Measurements from ENCODE around the gene MTHFS. TPM values are rescaled to one million over a fixed set of nuclear protein-coding genes. Genes with fewer than 3 reads are reported as not detected.

The MTHFS gene
- total RNA-seq, 1 experiment from 2014 or later: 48.2 TPM

- no peaks in the 10 kb centered on the region for H3K9me3 ChIP-seq
- no peaks in the 10 kb centered on the region for H3K36me3 ChIP-seq (ENCODE audit: control insufficient read depth, insufficient read depth, low read length)
- H3K4me1 ChIP-seq: no peaks in the 10 kb centered on the region
- Mint-ChIP-seq H3K4me3 (ENCODE audit: unreplicated experiment) (no peak overlapping the region), H3K27ac (ENCODE audit: unreplicated experiment) (no peak overlapping the region), H3K9me3 (ENCODE audit: unreplicated experiment) (no peaks in the 10 kb centered on the region), H3K4me1 (ENCODE audit: low read depth, unreplicated experiment) (no peaks in the 10 kb centered on the region), H3K27me3 (ENCODE audit: insufficient read depth, unreplicated experiment) (no peaks in the 10 kb centered on the region), H3K36me3 (ENCODE audit: insufficient read depth, unreplicated experiment) (no peaks in the 10 kb centered on the region)
- no TSS peak for BruUV-seq (replicated peaks)
- ChIA-PET CTCF (no interaction called here), POLR2A (interaction anchor here (0.7 kb wide), 1 partner anchor 68 kb away, joined by 4 read pairs; no protein-coding TSS in a partner anchor)
- DNase-seq: no peak
- no peak for TF ChIP-seq CTCF (IDR thresholded peaks at IDR 0.05; ENCODE audit: insufficient read depth in 1 of 2, low read depth in 1 of 2, low read length in 1 of 2, severe bottlenecking in 1 of 2, unreplicated experiment in 1 of 2)
- intact Hi-C loops (cut with micrococcal nuclease; ENCODE audit: unreplicated experiment): no loop called here
- H3K27me3 ChIP-seq (replicated peaks; ENCODE audit: control insufficient read depth, insufficient read depth, low read length): no peaks in the 10 kb centered on the region
- H3K4me3 ChIP-seq (ENCODE audit: low read depth, low read length): no peak overlapping the region
These were observed 85.1 kb downstream of the MTHFS start for GRCh38 chr15:79811406-79812405.

- no peak for TF ChIP-seq CTCF (IDR thresholded peaks at IDR 0.05; ENCODE audit: insufficient read depth in 1 of 2, low read depth in 1 of 2, low read length in 1 of 2, severe bottlenecking in 1 of 2, unreplicated experiment in 1 of 2)
- Mint-ChIP-seq H3K27me3 (ENCODE audit: insufficient read depth, unreplicated experiment) (no peaks in the 10 kb centered on the region), H3K4me1 (ENCODE audit: low read depth, unreplicated experiment) (no peaks in the 10 kb centered on the region), H3K36me3 (ENCODE audit: insufficient read depth, unreplicated experiment) (no peaks in the 10 kb centered on the region), H3K27ac (ENCODE audit: unreplicated experiment) (no peak overlapping the region), H3K9me3 (ENCODE audit: unreplicated experiment) (no peaks in the 10 kb centered on the region), H3K4me3 (ENCODE audit: unreplicated experiment) (no peak overlapping the region)
- ChIA-PET CTCF (no interaction called here), POLR2A (no interaction called here)
- no peak for DNase-seq
- Histone ChIP-seq H3K27me3 (replicated peaks; ENCODE audit: control insufficient read depth, insufficient read depth, low read length) (no peaks in the 10 kb centered on the region), H3K36me3 (ENCODE audit: control insufficient read depth, insufficient read depth, low read length) (no peaks in the 10 kb centered on the region), H3K4me3 (ENCODE audit: low read depth, low read length) (no peak overlapping the region), H3K9me3 (no peaks in the 10 kb centered on the region), H3K4me1 (no peaks in the 10 kb centered on the region)
- intact Hi-C loops (cut with micrococcal nuclease; ENCODE audit: unreplicated experiment): no loop called here
- no TSS peak for BruUV-seq (replicated peaks)
These were observed 92.0 kb downstream of the MTHFS start for GRCh38 chr15:79804838-79805237.

GRCh38 chr15:79798311-79798710, 98.5 kb downstream of the MTHFS start:
- intact Hi-C loops (cut with micrococcal nuclease; ENCODE audit: unreplicated experiment): no loop called here
- peaks cover 7% of the 10 kb centered on the region for H3K27me3 Mint-ChIP-seq (ENCODE audit: insufficient read depth, unreplicated experiment)
- Histone ChIP-seq H3K4me1 (no peaks in the 10 kb centered on the region), H3K27me3 (replicated peaks; ENCODE audit: control insufficient read depth, insufficient read depth, low read length) (no peaks in the 10 kb centered on the region), H3K36me3 (ENCODE audit: control insufficient read depth, insufficient read depth, low read length) (no peaks in the 10 kb centered on the region), H3K9me3 (no peaks in the 10 kb centered on the region), H3K4me3 (ENCODE audit: low read depth, low read length) (no peak overlapping the region)
- H3K4me3 Mint-ChIP-seq (ENCODE audit: unreplicated experiment): no peak overlapping the region
- no peak overlapping the region for H3K27ac Mint-ChIP-seq (ENCODE audit: unreplicated experiment)
- no peaks in the 10 kb centered on the region for H3K9me3 Mint-ChIP-seq (ENCODE audit: unreplicated experiment)
- ChIA-PET POLR2A (no interaction called here), CTCF (no interaction called here)
- TF ChIP-seq CTCF (IDR thresholded peaks at IDR 0.05; ENCODE audit: insufficient read depth in 1 of 2, low read depth in 1 of 2, low read length in 1 of 2, severe bottlenecking in 1 of 2, unreplicated experiment in 1 of 2): no peak
- no peaks in the 10 kb centered on the region for H3K36me3 Mint-ChIP-seq (ENCODE audit: insufficient read depth, unreplicated experiment)
- BruUV-seq (replicated peaks): no TSS peak
- DNase-seq: no peak
- no peaks in the 10 kb centered on the region for H3K4me1 Mint-ChIP-seq (ENCODE audit: low read depth, unreplicated experiment)

Other genes starting within 250 kb of the MTHFS start
- not detected in 2 replicates for gene BCL2A1, start 74.2 kb upstream of the MTHFS start, total RNA-seq (2022)
- gene ZFAND6, start 162.7 kb upstream of the MTHFS start, total RNA-seq (2022): 40.5 and 44.7 TPM in 2 replicates

Measured in Caco-2 (cell line).